ENCODE measurements around the gene MEGF8.
"Not testable (repeated sequence)": the region's sequence is repeated elsewhere in the genome, so short reads cannot be mapped to it uniquely, and the experiment has no call there.

The MEGF8 gene

GRCh38 chr19:42331333-42331732, 5.9 kb downstream of the MEGF8 start:
- DNase-seq (ENCODE audit: low spot score), result not testable (repeated sequence)

DNA sequence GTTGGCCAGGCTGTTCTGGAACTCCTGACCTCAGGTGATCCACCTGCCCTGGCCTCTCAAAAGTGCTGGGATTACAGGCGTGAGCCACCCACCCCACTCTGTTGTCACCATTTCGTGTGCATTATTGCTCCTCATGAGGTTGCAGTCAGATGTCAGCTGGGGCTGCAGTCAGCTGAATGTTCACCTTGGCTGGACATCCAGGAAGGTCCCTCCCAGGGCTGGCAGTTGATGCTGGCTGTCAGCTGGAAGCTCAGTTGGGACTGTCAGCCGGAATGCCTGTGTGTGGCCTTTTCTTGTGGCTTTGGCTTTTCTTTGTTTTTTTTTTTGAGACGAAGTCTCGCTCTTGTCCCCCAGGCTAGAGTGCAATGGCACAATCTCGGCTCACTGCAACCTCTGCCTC, 6.6 kb downstream of the MEGF8 start:
- no peak for DNase-seq (ENCODE audit: low spot score)

- DNase-seq (ENCODE audit: low spot score), result no peak
Measured at GRCh38 chr19:42333018-42333417, 7.6 kb downstream of the MEGF8 start.

- DNase-seq (ENCODE audit: low spot score), result no peak
Measured at GRCh38 chr19:42333975-42334696, 8.7 kb downstream of the MEGF8 start.

DNA sequence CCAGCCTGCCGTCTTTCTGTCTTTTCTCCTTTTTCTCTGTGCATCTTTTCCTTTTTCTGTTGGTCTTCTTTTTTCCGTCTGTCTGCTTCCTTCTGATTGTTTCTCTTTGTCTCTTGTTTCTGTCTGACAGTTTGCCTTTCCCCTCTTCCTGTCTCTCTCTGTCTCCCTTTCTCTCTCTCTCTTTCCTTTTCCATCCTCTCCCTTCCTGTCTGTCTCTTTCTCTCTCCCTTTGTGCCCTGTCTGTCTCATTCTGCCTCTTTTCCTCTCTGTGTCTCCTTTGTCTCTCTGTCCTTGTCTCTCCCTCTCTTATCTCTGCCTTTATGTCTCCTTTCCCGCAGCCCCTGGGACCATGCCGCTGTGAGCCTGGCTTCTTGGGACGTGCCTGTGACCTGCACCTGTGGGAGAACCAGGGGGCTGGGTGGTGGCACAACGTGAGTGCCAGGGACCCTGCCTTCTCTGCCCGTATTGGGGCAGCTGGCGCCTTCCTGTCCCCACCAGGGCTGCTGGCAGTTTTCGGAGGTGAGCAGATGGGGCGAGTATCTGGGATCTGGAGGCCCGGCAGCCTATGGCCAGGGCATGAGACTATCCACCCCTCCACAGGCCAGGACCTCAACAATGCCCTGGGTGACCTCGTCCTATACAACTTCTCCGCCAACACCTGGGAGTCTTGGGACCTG, 9.4 kb downstream of the MEGF8 start:
- DNase-seq (ENCODE audit: low spot score), result no peak

DNA sequence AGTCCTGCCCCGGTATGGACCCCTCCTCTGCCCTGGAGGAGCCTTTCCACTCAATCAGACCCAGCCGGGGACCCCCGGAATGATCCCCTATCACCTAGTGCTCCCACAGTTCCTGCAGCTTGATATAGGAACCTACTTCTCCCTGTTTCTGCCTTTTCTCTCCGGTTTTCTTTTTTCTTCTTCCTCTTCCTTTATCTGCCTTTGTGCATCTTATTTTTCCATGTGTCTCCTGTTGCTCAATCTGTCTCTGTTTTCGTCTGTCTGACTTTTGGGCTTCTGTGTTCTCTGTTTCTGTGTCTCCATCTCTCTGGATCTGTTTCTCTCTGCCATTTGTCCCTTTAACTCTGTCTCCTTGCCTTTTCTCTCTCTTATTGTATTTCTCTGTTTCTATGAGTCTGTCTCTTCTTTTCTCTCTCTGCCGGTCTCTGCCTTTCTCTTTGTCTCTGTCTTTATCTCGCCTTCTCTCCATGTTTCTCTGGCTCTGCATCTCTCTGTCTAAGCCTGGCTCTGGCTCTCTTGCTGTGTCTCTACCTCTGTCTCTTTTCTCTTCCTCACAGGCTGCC, 10.0 kb downstream of the MEGF8 start:
- DNase-seq (ENCODE audit: low spot score), result no peak

GRCh38 chr19:42335971-42336370, 10.5 kb downstream of the MEGF8 start:
- no peak for DNase-seq (ENCODE audit: low spot score)

- not testable (repeated sequence) for DNase-seq (ENCODE audit: low spot score)
Measured at GRCh38 chr19:42339126-42339860, 13.9 kb downstream of the MEGF8 start.

- DNase-seq (ENCODE audit: low spot score), result not testable (repeated sequence)
Measured at GRCh38 chr19:42339922-42340321, 14.5 kb downstream of the MEGF8 start.

DNA sequence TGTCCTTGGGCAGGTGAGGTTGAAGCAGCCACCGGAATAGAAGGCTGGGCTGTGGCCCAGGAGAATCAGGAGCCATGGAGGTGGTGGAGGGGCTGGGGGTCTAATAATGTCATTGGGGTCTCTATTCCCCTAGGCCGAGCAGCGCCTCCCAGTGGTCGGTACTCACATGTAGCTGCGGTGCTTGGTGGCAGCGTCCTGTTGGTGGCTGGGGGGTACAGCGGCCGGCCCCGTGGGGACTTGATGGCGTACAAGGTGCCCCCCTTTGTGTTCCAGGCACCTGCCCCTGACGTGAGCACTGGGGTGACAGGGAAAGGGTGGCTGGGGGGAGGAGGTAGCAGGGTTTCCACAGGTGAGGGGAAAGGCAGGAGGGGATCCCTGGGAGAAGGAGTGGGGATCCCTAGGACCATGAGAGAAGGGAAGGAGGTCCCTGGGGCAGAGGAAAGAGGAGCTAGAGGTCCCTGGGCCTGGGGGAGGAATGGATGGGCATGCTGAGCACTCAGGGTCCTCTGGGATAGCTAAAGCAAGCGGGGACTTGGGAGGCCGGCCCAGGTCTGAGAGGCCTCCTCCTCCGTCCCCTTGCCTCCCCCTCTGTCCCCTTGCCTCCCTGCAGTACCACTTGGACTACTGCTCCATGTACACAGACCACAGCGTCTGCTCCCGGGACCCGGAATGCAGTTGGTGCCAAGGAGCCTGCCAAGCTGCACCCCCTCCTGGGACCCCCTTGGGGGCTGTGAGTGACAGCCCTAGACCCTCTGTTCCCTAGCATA, 18.1 kb downstream of the MEGF8 start:
- no peak for DNase-seq (ENCODE audit: low spot score)

- no peak for DNase-seq (ENCODE audit: low spot score)
Measured at GRCh38 chr19:42344336-42344893, 19.0 kb downstream of the MEGF8 start.

GRCh38 chr19:42345191-42345812, 19.9 kb downstream of the MEGF8 start:
- no peak for DNase-seq (ENCODE audit: low spot score)

GRCh38 chr19:42348211-42348610, 22.8 kb downstream of the MEGF8 start:
- no peak for DNase-seq (ENCODE audit: low spot score)

DNA sequence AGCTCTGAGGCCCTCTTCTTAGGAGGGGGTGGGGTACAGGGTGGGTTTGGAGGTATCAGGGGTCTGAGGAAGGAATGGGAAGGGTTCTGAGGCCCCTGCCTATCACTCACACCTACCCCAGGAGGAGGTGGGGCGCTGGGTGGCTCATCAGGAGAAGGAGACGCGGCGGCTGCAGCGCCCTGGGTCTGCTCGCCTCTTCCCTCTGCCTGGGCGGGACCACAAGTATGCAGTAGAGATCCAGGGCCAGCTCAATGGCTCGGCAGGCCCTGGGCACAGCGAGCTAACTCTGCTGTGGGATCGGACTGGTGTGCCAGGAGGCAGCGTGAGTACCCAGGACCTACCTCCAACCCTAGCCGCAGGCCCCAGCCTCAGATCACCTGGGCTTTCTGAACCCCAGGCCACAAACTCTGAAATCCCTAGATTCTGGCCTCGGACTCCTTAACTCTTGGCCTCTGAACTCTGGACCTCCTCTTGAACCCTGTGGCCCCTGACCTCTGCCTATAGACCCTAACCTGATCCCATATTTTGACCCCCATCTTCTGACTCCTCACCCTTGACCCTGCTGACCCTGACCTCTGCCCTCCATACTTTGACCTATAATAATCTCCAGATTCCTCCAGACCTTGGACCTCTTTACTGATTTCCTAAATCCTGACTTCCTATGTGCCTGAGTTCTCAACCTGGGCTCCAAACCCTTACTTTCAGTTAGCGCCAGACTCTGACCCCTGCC, 24.1 kb downstream of the MEGF8 start:
- no peak for DNase-seq (ENCODE audit: low spot score)

GRCh38 chr19:42350417-42350816, 25.0 kb downstream of the MEGF8 start:
- DNase-seq (ENCODE audit: low spot score), result no peak

GRCh38 chr19:42351079-42351735, 25.8 kb downstream of the MEGF8 start:
- no peak for DNase-seq (ENCODE audit: low spot score)

GRCh38 chr19:42352301-42353259, 27.1 kb downstream of the MEGF8 start:
- DNase-seq (ENCODE audit: low spot score), result no peak

- no peak for DNase-seq (ENCODE audit: low spot score)
Measured at GRCh38 chr19:42353341-42354015, 28.0 kb downstream of the MEGF8 start.
